Measurements from ENCODE around the gene KRTAP3-1. TPM values are rescaled to one million over a fixed set of nuclear protein-coding genes. Genes with fewer than 3 reads are reported as not detected.

The KRTAP3-1 gene
- total and polyA plus RNA-seq, 2 donors from 2014 or later, result not detected

- peaks cover 0 to 4% (median 0%) of the 10 kb centered on the region in 3 donors for H3K4me1 ChIP-seq (ENCODE audit: control insufficient read depth in 2 of 3, insufficient read depth in 2 of 3, low read depth in 1 of 3, low read length in 3 of 3)
- H3K27me3 ChIP-seq (ENCODE audit: control insufficient read depth, insufficient read depth, low read length), result no peaks in the 10 kb centered on the region
- no peak overlapping the region for H3K4me3 ChIP-seq (ENCODE audit: low read length in 3 of 3)
- H3K9ac ChIP-seq (ENCODE audit: low read length in 3 of 3), result no peak overlapping the region
- intact Hi-C loops (cut with DNase I), result no loop called here
- no peak for DNase-seq
- no peak for FAIRE-seq
- no peak for TF ChIP-seq CTCF (IDR thresholded peaks at IDR 0.05; ENCODE audit: borderline replicate concordance, extremely low read depth, insufficient read depth)
- H3K27ac ChIP-seq (ENCODE audit: low read depth in 2 of 2, low read length in 2 of 2), result no peak overlapping the region
- H3K9me3 ChIP-seq (ENCODE audit: control insufficient read depth in 2 of 3, insufficient read depth in 1 of 3, low read length in 3 of 3), result no peaks in the 10 kb centered on the region
- no peaks in the 10 kb centered on the region for H3K36me3 ChIP-seq (ENCODE audit: control insufficient read depth in 2 of 3, insufficient read depth in 3 of 3, low read length in 3 of 3)
Measured at GRCh38 chr17:40961591-40961990, 47.3 kb downstream of the KRTAP3-1 start.

- H3K27me3 ChIP-seq (ENCODE audit: control insufficient read depth, insufficient read depth, low read length), result no peaks in the 10 kb centered on the region
- H3K4me3 ChIP-seq (ENCODE audit: low read length in 3 of 3), result no peak overlapping the region
- DNase-seq (no peak), FAIRE-seq (no peak)
- no peaks in the 10 kb centered on the region for H3K36me3 ChIP-seq (ENCODE audit: control insufficient read depth in 2 of 3, insufficient read depth in 3 of 3, low read length in 3 of 3)
- TF ChIP-seq CTCF (IDR thresholded peaks at IDR 0.05; ENCODE audit: borderline replicate concordance, extremely low read depth, insufficient read depth), result no peak
- H3K4me1 ChIP-seq (ENCODE audit: control insufficient read depth in 2 of 3, insufficient read depth in 2 of 3, low read depth in 1 of 3, low read length in 3 of 3), result peaks cover 0 to 6% (median 0%) of the 10 kb centered on the region in 3 donors
- no peak overlapping the region for H3K27ac ChIP-seq (ENCODE audit: low read depth in 2 of 2, low read length in 2 of 2)
- no peaks in the 10 kb centered on the region for H3K9me3 ChIP-seq (ENCODE audit: control insufficient read depth in 2 of 3, insufficient read depth in 1 of 3, low read length in 3 of 3)
- no peak overlapping the region for H3K9ac ChIP-seq (ENCODE audit: low read length in 3 of 3)
- intact Hi-C loops (cut with DNase I), result no loop called here
Measured at GRCh38 chr17:40960144-40960543, 48.8 kb downstream of the KRTAP3-1 start.

Other genes starting within 250 kb of the KRTAP3-1 start
Only the 30 nearest of the 37 such genes appear.
- not detected for gene KRT28, start 209.2 kb downstream of the KRTAP3-1 start, total RNA-seq
- not detected for gene KRT28, start 209.2 kb downstream of the KRTAP3-1 start, polyA plus RNA-seq (ENCODE audit: insufficient read depth, low read depth, low replicate concordance)
- 47.9 TPM for gene KRT10, start 186.5 kb downstream of the KRTAP3-1 start, total RNA-seq
- gene KRT10, start 186.5 kb downstream of the KRTAP3-1 start, polyA plus RNA-seq (ENCODE audit: insufficient read depth, low read depth, low replicate concordance), result 50.9 TPM
- gene KRT12, start 141.9 kb downstream of the KRTAP3-1 start, total RNA-seq, result not detected
- gene KRT12, start 141.9 kb downstream of the KRTAP3-1 start, polyA plus RNA-seq (ENCODE audit: insufficient read depth, low read depth, low replicate concordance), result not detected
- gene KRT20, start 123.9 kb downstream of the KRTAP3-1 start, total RNA-seq, result not detected
- gene KRT20, start 123.9 kb downstream of the KRTAP3-1 start, polyA plus RNA-seq (ENCODE audit: insufficient read depth, low read depth, low replicate concordance), result not detected
- 4.2 TPM for gene KRT23, start 71.5 kb downstream of the KRTAP3-1 start, total RNA-seq
- gene KRT23, start 71.5 kb downstream of the KRTAP3-1 start, polyA plus RNA-seq (ENCODE audit: insufficient read depth, low read depth, low replicate concordance), result 2.2 TPM
- not detected for gene KRT39, start 42.2 kb downstream of the KRTAP3-1 start, total RNA-seq
- not detected for gene KRT39, start 42.2 kb downstream of the KRTAP3-1 start, polyA plus RNA-seq (ENCODE audit: insufficient read depth, low read depth, low replicate concordance)
- gene KRT40, start 24.8 kb downstream of the KRTAP3-1 start, total RNA-seq, result not detected
- gene KRT40, start 24.8 kb downstream of the KRTAP3-1 start, polyA plus RNA-seq (ENCODE audit: insufficient read depth, low read depth, low replicate concordance), result not detected
- gene KRTAP3-3, start 15.0 kb downstream of the KRTAP3-1 start, total RNA-seq, result not detected
- not detected for gene KRTAP3-3, start 15.0 kb downstream of the KRTAP3-1 start, polyA plus RNA-seq (ENCODE audit: insufficient read depth, low read depth, low replicate concordance)
- not detected for gene KRTAP3-2, start 9.2 kb downstream of the KRTAP3-1 start, total RNA-seq
- not detected for gene KRTAP3-2, start 9.2 kb downstream of the KRTAP3-1 start, polyA plus RNA-seq (ENCODE audit: insufficient read depth, low read depth, low replicate concordance)
- not detected for gene KRTAP1-5, start 18.1 kb upstream of the KRTAP3-1 start, total RNA-seq
- gene KRTAP1-5, start 18.1 kb upstream of the KRTAP3-1 start, polyA plus RNA-seq (ENCODE audit: insufficient read depth, low read depth, low replicate concordance), result not detected
- gene KRTAP1-4, start 21.1 kb upstream of the KRTAP3-1 start, total RNA-seq, result not detected
- not detected for gene KRTAP1-4, start 21.1 kb upstream of the KRTAP3-1 start, polyA plus RNA-seq (ENCODE audit: insufficient read depth, low read depth, low replicate concordance)
- not detected for gene KRTAP1-3, start 25.7 kb upstream of the KRTAP3-1 start, total RNA-seq
- gene KRTAP1-3, start 25.7 kb upstream of the KRTAP3-1 start, polyA plus RNA-seq (ENCODE audit: insufficient read depth, low read depth, low replicate concordance), result not detected
- not detected for gene KRTAP1-1, start 32.3 kb upstream of the KRTAP3-1 start, total RNA-seq
- not detected for gene KRTAP1-1, start 32.3 kb upstream of the KRTAP3-1 start, polyA plus RNA-seq (ENCODE audit: insufficient read depth, low read depth, low replicate concordance)
- not detected for gene KRTAP2-1, start 38.2 kb upstream of the KRTAP3-1 start, total RNA-seq
- not detected for gene KRTAP2-1, start 38.2 kb upstream of the KRTAP3-1 start, polyA plus RNA-seq (ENCODE audit: insufficient read depth, low read depth, low replicate concordance)
- gene KRTAP2-2, start 46.1 kb upstream of the KRTAP3-1 start, total RNA-seq, result not detected
- gene KRTAP2-2, start 46.1 kb upstream of the KRTAP3-1 start, polyA plus RNA-seq (ENCODE audit: insufficient read depth, low read depth, low replicate concordance), result not detected
- gene KRTAP2-3, start 51.0 kb upstream of the KRTAP3-1 start, total RNA-seq, result 0.28 TPM
- gene KRTAP2-3, start 51.0 kb upstream of the KRTAP3-1 start, polyA plus RNA-seq (ENCODE audit: insufficient read depth, low read depth, low replicate concordance), result not detected
- not detected for gene KRTAP2-4, start 56.8 kb upstream of the KRTAP3-1 start, total RNA-seq
- not detected for gene KRTAP2-4, start 56.8 kb upstream of the KRTAP3-1 start, polyA plus RNA-seq (ENCODE audit: insufficient read depth, low read depth, low replicate concordance)
- not detected for gene KRTAP4-7, start 75.0 kb upstream of the KRTAP3-1 start, total RNA-seq
- gene KRTAP4-7, start 75.0 kb upstream of the KRTAP3-1 start, polyA plus RNA-seq (ENCODE audit: insufficient read depth, low read depth, low replicate concordance), result not detected
- gene KRTAP4-8, start 89.0 kb upstream of the KRTAP3-1 start, total RNA-seq, result not detected
- not detected for gene KRTAP4-8, start 89.0 kb upstream of the KRTAP3-1 start, polyA plus RNA-seq (ENCODE audit: insufficient read depth, low read depth, low replicate concordance)
- gene KRTAP4-16, start 93.1 kb upstream of the KRTAP3-1 start, total RNA-seq, result not detected
- not detected for gene KRTAP4-16, start 93.1 kb upstream of the KRTAP3-1 start, polyA plus RNA-seq (ENCODE audit: insufficient read depth, low read depth, low replicate concordance)
- gene KRTAP4-9, start 96.3 kb upstream of the KRTAP3-1 start, total RNA-seq, result not detected
- not detected for gene KRTAP4-9, start 96.3 kb upstream of the KRTAP3-1 start, polyA plus RNA-seq (ENCODE audit: insufficient read depth, low read depth, low replicate concordance)
- not detected for gene KRTAP4-11, start 109.2 kb upstream of the KRTAP3-1 start, total RNA-seq
- not detected for gene KRTAP4-11, start 109.2 kb upstream of the KRTAP3-1 start, polyA plus RNA-seq (ENCODE audit: insufficient read depth, low read depth, low replicate concordance)
- gene KRTAP4-12, start 115.1 kb upstream of the KRTAP3-1 start, total RNA-seq, result not detected
- not detected for gene KRTAP4-12, start 115.1 kb upstream of the KRTAP3-1 start, polyA plus RNA-seq (ENCODE audit: insufficient read depth, low read depth, low replicate concordance)
- gene KRTAP4-6, start 131.4 kb upstream of the KRTAP3-1 start, total RNA-seq, result not detected
- gene KRTAP4-6, start 131.4 kb upstream of the KRTAP3-1 start, polyA plus RNA-seq (ENCODE audit: insufficient read depth, low read depth, low replicate concordance), result not detected
- gene KRTAP4-5, start 140.7 kb upstream of the KRTAP3-1 start, total RNA-seq, result not detected
- not detected for gene KRTAP4-5, start 140.7 kb upstream of the KRTAP3-1 start, polyA plus RNA-seq (ENCODE audit: insufficient read depth, low read depth, low replicate concordance)
- not detected for gene KRTAP4-4, start 151.6 kb upstream of the KRTAP3-1 start, total RNA-seq
- not detected for gene KRTAP4-4, start 151.6 kb upstream of the KRTAP3-1 start, polyA plus RNA-seq (ENCODE audit: insufficient read depth, low read depth, low replicate concordance)
- not detected for gene KRTAP4-3, start 159.1 kb upstream of the KRTAP3-1 start, total RNA-seq
- gene KRTAP4-3, start 159.1 kb upstream of the KRTAP3-1 start, polyA plus RNA-seq (ENCODE audit: insufficient read depth, low read depth, low replicate concordance), result not detected
- gene KRTAP4-2, start 169.1 kb upstream of the KRTAP3-1 start, total RNA-seq, result not detected
- not detected for gene KRTAP4-2, start 169.1 kb upstream of the KRTAP3-1 start, polyA plus RNA-seq (ENCODE audit: insufficient read depth, low read depth, low replicate concordance)
- not detected for gene KRTAP4-1, start 175.8 kb upstream of the KRTAP3-1 start, total RNA-seq
- not detected for gene KRTAP4-1, start 175.8 kb upstream of the KRTAP3-1 start, polyA plus RNA-seq (ENCODE audit: insufficient read depth, low read depth, low replicate concordance)
- gene KRTAP9-1, start 180.8 kb upstream of the KRTAP3-1 start, total RNA-seq, result not detected
- not detected for gene KRTAP9-1, start 180.8 kb upstream of the KRTAP3-1 start, polyA plus RNA-seq (ENCODE audit: insufficient read depth, low read depth, low replicate concordance)